HEK293 (cell line): Measurements from ENCODE around the gene MPHOSPH10.
A peak's percentile ranks its signal among the peaks of the same experiment; 100 is the strongest.

Experiments used
- HOXA7 ChIP-seq: sonication (generic); formaldehyde crosslinking; IDR thresholded peaks from 2 replicates; pipeline ENCODE4 v1.8.1; 2022; ENCODE audit warnings: missing genetic modification reagents, borderline replicate concordance
- IKZF3 ChIP-seq: fragments of 450-650 bp; IDR thresholded peaks from 2 replicates; pipeline ENCODE4 v1.5.0; 2018; ENCODE audit warnings: missing biosample characterization, mild to moderate bottlenecking, missing genetic modification characterization, moderate library complexity
- MZF1 ChIP-seq: fragments of 450-650 bp; formaldehyde crosslinking; IDR thresholded peaks from 2 replicates; pipeline ENCODE4 v1.5.1; 2017; ENCODE audit warnings: missing biosample characterization, missing genetic modification characterization, borderline replicate concordance
- PRDM1 ChIP-seq: fragments of 450-650 bp; formaldehyde crosslinking; IDR thresholded peaks from 2 replicates; pipeline ENCODE4; 2016; ENCODE audit warnings: missing biosample characterization, missing genetic modification characterization
- TSHZ1 ChIP-seq: fragments of 450-650 bp; formaldehyde crosslinking; IDR thresholded peaks from 2 replicates; pipeline ENCODE4 v1.5.1; 2016; ENCODE audit warnings: missing biosample characterization, missing genetic modification characterization, borderline replicate concordance
- ZBTB11 ChIP-seq: fragments of 450-650 bp; formaldehyde crosslinking; conservative IDR thresholded peaks from 2 replicates; pipeline ENCODE4 v1.5.1; 2016; ENCODE audit warnings: low read depth, missing biosample characterization, missing genetic modification characterization
- ZFP41 ChIP-seq: fragments of 450-650 bp; formaldehyde crosslinking; IDR thresholded peaks from 2 replicates; pipeline ENCODE4 v1.5.1; 2016; ENCODE audit warnings: missing biosample characterization, missing genetic modification characterization, borderline replicate concordance
- ZIC2 ChIP-seq: fragments of 450-650 bp; formaldehyde crosslinking; IDR thresholded peaks from 2 replicates; pipeline ENCODE4 v1.5.1; 2016; ENCODE audit warnings: missing biosample characterization, missing genetic modification characterization
- ZNF112 ChIP-seq: fragments of 450-650 bp; formaldehyde crosslinking; IDR thresholded peaks from 2 replicates; pipeline ENCODE4 v1.5.0; 2017; ENCODE audit warnings: missing biosample characterization, missing genetic modification characterization
- ZNF133 ChIP-seq: fragments of 450-650 bp; formaldehyde crosslinking; IDR thresholded peaks from 2 replicates; pipeline ENCODE4 v1.5.1; 2016; ENCODE audit warnings: missing biosample characterization, missing genetic modification characterization
- ZNF146 ChIP-seq: fragments of 450-650 bp; formaldehyde crosslinking; IDR thresholded peaks from 2 replicates; pipeline ENCODE4 v1.5.1; 2016; ENCODE audit warnings: missing biosample characterization, missing genetic modification characterization
- ZNF16 ChIP-seq: fragments of 450-650 bp; formaldehyde crosslinking; IDR thresholded peaks from 2 replicates; pipeline ENCODE4 v1.5.1; 2016; ENCODE audit warnings: low read depth, missing biosample characterization, missing genetic modification characterization
- ZNF184 ChIP-seq: fragments of 450-650 bp; IDR thresholded peaks from 2 replicates; pipeline ENCODE4 v1.5.1; 2018; ENCODE audit warnings: missing biosample characterization, mild to moderate bottlenecking, missing genetic modification characterization
- ZNF239 ChIP-seq: fragments of 450-650 bp; formaldehyde crosslinking; IDR thresholded peaks from 2 replicates; pipeline ENCODE4 v1.5.1; 2016; ENCODE audit warnings: missing biosample characterization, missing genetic modification characterization
- ZNF274 ChIP-seq, 2 experiments: fragments of 200-500 bp in 1 of 2; fragments of 450-650 bp in 1 of 2; sonication (Bioruptor generic) in 1 of 2; formaldehyde crosslinking in 1 of 2; IDR thresholded peaks; 2 replicates each; pipeline versions ENCODE4 v1.5.1 to v1.6.1; 2014 to 2016; ENCODE audit warnings: borderline replicate concordance in 1 of 2, inconsistent platforms in 1 of 2, low read length in 1 of 2, missing biosample characterization in 1 of 2, missing genetic modification characterization in 1 of 2
- ZNF449 ChIP-seq: fragments of 450-650 bp; formaldehyde crosslinking; IDR thresholded peaks from 2 replicates; pipeline ENCODE4 v1.5.1; 2017; ENCODE audit warnings: missing biosample characterization, mild to moderate bottlenecking, missing genetic modification characterization, moderate library complexity
- ZNF585B ChIP-seq: fragments of 450-650 bp; formaldehyde crosslinking; IDR thresholded peaks from 2 replicates; pipeline ENCODE4 v1.5.1; 2016; ENCODE audit warnings: missing biosample characterization, missing genetic modification characterization
- ZNF624 ChIP-seq: fragments of 450-650 bp; formaldehyde crosslinking; IDR thresholded peaks from 2 replicates; pipeline ENCODE4 v1.5.1; 2017; ENCODE audit warnings: missing biosample characterization, missing genetic modification characterization
- ZNF629 ChIP-seq: fragments of 450-650 bp; formaldehyde crosslinking; IDR thresholded peaks from 2 replicates; pipeline ENCODE4 v1.5.1; 2017; ENCODE audit warnings: missing biosample characterization, missing genetic modification characterization
- ZNF664 ChIP-seq: fragments of 450-650 bp; formaldehyde crosslinking; IDR thresholded peaks from 2 replicates; pipeline ENCODE4 v1.5.1; 2016; ENCODE audit warnings: missing biosample characterization, missing genetic modification characterization
- ZNF777 ChIP-seq: fragments of 450-650 bp; formaldehyde crosslinking; IDR thresholded peaks from 2 replicates; pipeline ENCODE4 v1.5.1; 2017; ENCODE audit warnings: missing biosample characterization, missing genetic modification characterization, borderline replicate concordance
- ZXDB ChIP-seq: fragments of 450-650 bp; formaldehyde crosslinking; IDR thresholded peaks from 2 replicates; pipeline ENCODE4 v1.5.1; 2016; ENCODE audit warnings: missing biosample characterization, missing genetic modification characterization
- TF ChIP-seq, protein P1 (sequence below): fragments of 450-650 bp; formaldehyde crosslinking; IDR thresholded peaks from 2 replicates; pipeline ENCODE4 v1.5.1; 2016; ENCODE audit warnings: missing biosample characterization, missing genetic modification characterization
- TF ChIP-seq, protein P2 (sequence below): fragments of 450-650 bp; formaldehyde crosslinking; IDR thresholded peaks from 2 replicates; pipeline ENCODE4 v1.5.1; 2016; ENCODE audit warnings: missing biosample characterization, missing genetic modification characterization, low read depth
- TF ChIP-seq, protein P3 (sequence below): fragments of 450-650 bp; formaldehyde crosslinking; IDR thresholded peaks from 2 replicates; pipeline ENCODE4 v1.5.1; 2016; ENCODE audit warnings: missing biosample characterization, missing genetic modification characterization

MPHOSPH10 gene

GRCh38 chr2:71130152-71130904 lies at the start of gene MPHOSPH10, which contains the start of gene MCEE (continued):
- TF ChIP-seq MZF1 (tag by site-specific recombination) (no peak), ZIC2 (tag by site-specific recombination) (no peak), ZNF585B (peak; percentile 21; the same call in 1 of the 2 replicates), ZNF146 (peak; percentile 59), ZNF133 (no peak), IKZF3 (no peak), ZNF449 (no peak), ZNF624 (tag by site-specific recombination) (no peak), ZNF184 (tag by site-specific recombination) (no peak), ZXDB (tag by site-specific recombination) (peak; percentile 89), ZFP41 (no peak), PRDM1 (tag by site-specific recombination) (no peak), ZNF664 (tag by site-specific recombination) (peak; percentile 57), ZNF629 (peak; percentile 52; the same call in 1 of the 2 replicates), ZNF777 (peak; percentile 38; the same call in 1 of the 2 replicates), ZBTB11 (tag by site-specific recombination) (peak; percentile 99), ZNF16 (tag by site-specific recombination) (no peak), TSHZ1 (tag by site-specific recombination) (no peak), ZNF274 (IDR thresholded peaks at IDR 0.05; ENCODE audit: low read length) (no peak), ZNF274 (tag by site-specific recombination; IDR thresholded peaks at IDR 0.05; ENCODE audit: borderline replicate concordance) (no peak), HOXA7 (no peak), ZNF239 (no peak), ZNF112 (tag by site-specific recombination) (no peak)
- TF ChIP-seq, protein P1, sequence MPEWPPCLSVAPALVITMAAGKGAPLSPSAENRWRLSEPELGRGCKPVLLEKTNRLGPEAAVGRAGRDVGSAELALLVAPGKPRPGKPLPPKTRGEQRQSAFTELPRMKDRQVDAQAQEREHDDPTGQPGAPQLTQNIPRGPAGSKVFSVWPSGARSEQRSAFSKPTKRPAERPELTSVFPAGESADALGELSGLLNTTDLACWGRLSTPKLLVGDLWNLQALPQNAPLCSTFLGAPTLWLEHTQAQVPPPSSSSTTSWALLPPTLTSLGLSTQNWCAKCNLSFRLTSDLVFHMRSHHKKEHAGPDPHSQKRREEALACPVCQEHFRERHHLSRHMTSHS (tag by site-specific recombination): no peak
- TF ChIP-seq, protein P2, sequence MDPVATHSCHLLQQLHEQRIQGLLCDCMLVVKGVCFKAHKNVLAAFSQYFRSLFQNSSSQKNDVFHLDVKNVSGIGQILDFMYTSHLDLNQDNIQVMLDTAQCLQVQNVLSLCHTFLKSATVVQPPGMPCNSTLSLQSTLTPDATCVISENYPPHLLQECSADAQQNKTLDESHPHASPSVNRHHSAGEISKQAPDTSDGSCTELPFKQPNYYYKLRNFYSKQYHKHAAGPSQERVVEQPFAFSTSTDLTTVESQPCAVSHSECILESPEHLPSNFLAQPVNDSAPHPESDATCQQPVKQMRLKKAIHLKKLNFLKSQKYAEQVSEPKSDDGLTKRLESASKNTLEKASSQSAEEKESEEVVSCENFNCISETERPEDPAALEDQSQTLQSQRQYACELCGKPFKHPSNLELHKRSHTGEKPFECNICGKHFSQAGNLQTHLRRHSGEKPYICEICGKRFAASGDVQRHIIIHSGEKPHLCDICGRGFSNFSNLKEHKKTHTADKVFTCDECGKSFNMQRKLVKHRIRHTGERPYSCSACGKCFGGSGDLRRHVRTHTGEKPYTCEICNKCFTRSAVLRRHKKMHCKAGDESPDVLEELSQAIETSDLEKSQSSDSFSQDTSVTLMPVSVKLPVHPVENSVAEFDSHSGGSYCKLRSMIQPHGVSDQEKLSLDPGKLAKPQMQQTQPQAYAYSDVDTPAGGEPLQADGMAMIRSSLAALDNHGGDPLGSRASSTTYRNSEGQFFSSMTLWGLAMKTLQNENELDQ (tag by site-specific recombination): no peak
- TF ChIP-seq, protein P3, sequence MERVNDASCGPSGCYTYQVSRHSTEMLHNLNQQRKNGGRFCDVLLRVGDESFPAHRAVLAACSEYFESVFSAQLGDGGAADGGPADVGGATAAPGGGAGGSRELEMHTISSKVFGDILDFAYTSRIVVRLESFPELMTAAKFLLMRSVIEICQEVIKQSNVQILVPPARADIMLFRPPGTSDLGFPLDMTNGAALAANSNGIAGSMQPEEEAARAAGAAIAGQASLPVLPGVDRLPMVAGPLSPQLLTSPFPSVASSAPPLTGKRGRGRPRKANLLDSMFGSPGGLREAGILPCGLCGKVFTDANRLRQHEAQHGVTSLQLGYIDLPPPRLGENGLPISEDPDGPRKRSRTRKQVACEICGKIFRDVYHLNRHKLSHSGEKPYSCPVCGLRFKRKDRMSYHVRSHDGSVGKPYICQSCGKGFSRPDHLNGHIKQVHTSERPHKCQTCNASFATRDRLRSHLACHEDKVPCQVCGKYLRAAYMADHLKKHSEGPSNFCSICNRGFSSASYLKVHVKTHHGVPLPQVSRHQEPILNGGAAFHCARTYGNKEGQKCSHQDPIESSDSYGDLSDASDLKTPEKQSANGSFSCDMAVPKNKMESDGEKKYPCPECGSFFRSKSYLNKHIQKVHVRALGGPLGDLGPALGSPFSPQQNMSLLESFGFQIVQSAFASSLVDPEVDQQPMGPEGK (tag by site-specific recombination): 0 out of 2 replicates have a peak, but pooled peaks have one; percentile 36
